AG04450 (cell line): ENCODE data around the gene PDGFB. TPM values are rescaled to one million over a fixed set of nuclear protein-coding genes. Genes with fewer than 3 reads are reported as not detected.

ENCODE experiments used
- CTCF ChIA-PET: fragments of 300-600, 350-600 bp; formaldehyde crosslinking; extraction: SDS; loops from one replicate; lab custom pipeline; 2022; ENCODE audit warnings: antibody characterized with exemption, inconsistent platforms; lab: Charles Lee
- POLR2A ChIA-PET: fragments of 350-600 bp; formaldehyde crosslinking; extraction: SDS; loops from one replicate; lab custom pipeline; 2021; ENCODE audit warnings: antibody characterized with exemption, inconsistent platforms; lab: Yijun Ruan, JAX
- DNase-seq: peaks from one replicate; pipeline ENCODE4 v3.0.0-alpha.2; 2011; ENCODE audit warnings: low read depth, low spot score
- H3K27ac ChIP-seq: one replicate; pipeline ENCODE4 v1.5.1; 2012; ENCODE audit warnings: low read depth, low read length, control low read depth
- H3K27me3 ChIP-seq: one replicate; pipeline ENCODE4 v1.6.0; 2012; ENCODE audit warnings: low read length; ENCODE audit not compliant: control insufficient read depth, insufficient read depth
- H3K4me3 ChIP-seq: 2 replicates; pipeline ENCODE4 v1.5.1; 2011; ENCODE audit warnings: mild to moderate bottlenecking, low read depth, low read length, control low read depth
- H3K9me3 ChIP-seq: 2 replicates; pipeline ENCODE4 v1.5.1; 2012; ENCODE audit warnings: low read length; ENCODE audit not compliant: control insufficient read depth, insufficient read depth
- polyA plus RNA-seq: library from polyadenylated mRNA; depleted of rRNA; stranded (reverse); fragments of >200 nt; gene quantifications from 2 replicates; pipeline ENCODE4 v1.2.3, GENCODE V29; 2011
- TF ChIP-seq, protein P1 (sequence below): IDR thresholded peaks from 2 replicates; pipeline ENCODE4 v1.5.1; 2011; ENCODE audit warnings: low read depth, low read length, control low read depth, inconsistent platforms

The PDGFB gene
- polyA plus RNA-seq, 1 experiment: 0.19 TPM

DNA sequence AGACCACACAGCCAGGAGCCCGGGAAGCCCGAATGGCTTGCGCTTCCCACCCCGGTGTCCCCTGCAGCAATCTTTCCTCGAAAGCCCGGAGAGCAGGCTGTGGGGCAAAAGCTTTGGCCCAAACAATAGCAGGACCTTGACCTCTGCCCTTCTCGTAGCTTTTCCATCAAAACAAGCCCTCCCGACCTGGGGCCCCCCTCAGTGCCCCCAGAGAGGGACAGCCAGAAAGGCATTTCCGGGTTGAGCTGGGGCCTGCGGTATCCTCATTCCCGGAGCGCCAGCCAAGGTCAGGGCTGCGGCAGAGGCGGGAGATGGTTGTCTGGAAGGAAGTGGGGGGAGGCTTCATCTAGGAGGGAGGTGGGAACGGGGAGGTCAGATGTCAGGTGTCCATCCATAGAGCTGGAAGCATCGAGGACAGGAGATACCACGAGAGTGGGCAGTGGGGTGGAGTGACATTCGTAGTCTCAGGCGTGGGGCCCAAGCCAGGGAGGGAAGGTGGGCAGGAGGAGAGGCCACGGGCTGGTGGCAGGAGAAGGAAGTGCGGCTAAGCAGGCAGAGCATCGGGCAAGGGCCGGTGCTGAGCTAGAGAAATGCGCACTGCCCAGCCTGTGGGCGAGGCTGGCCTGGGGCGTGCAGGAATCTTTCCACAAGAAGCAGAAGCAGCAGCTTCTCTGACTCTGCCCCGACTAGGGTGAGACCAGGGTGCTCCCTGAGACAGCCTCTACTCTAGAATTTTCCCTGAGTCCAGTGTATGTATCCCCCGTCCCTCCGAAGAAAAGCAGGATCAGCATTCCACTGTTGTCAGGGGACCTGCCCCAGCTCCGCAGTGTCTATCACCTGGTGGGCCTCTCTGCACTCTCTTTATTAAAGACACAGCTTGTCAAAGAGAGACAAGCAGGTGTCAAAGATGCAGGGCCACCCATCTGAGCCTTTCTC lies 14.3 kb downstream of the PDGFB start:
- no peak for DNase-seq
- Histone ChIP-seq H3K27ac (no peak overlapping the region), H3K27me3 (peaks cover under 1% of the 10 kb centered on the region), H3K9me3 (peaks cover 8% of the 10 kb centered on the region), H3K4me3 (no peak overlapping the region)
- POLR2A ChIA-PET: no interaction called here
- TF ChIP-seq, protein P1, sequence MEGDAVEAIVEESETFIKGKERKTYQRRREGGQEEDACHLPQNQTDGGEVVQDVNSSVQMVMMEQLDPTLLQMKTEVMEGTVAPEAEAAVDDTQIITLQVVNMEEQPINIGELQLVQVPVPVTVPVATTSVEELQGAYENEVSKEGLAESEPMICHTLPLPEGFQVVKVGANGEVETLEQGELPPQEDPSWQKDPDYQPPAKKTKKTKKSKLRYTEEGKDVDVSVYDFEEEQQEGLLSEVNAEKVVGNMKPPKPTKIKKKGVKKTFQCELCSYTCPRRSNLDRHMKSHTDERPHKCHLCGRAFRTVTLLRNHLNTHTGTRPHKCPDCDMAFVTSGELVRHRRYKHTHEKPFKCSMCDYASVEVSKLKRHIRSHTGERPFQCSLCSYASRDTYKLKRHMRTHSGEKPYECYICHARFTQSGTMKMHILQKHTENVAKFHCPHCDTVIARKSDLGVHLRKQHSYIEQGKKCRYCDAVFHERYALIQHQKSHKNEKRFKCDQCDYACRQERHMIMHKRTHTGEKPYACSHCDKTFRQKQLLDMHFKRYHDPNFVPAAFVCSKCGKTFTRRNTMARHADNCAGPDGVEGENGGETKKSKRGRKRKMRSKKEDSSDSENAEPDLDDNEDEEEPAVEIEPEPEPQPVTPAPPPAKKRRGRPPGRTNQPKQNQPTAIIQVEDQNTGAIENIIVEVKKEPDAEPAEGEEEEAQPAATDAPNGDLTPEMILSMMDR: no peak
- CTCF ChIA-PET: no interaction called here

DNA sequence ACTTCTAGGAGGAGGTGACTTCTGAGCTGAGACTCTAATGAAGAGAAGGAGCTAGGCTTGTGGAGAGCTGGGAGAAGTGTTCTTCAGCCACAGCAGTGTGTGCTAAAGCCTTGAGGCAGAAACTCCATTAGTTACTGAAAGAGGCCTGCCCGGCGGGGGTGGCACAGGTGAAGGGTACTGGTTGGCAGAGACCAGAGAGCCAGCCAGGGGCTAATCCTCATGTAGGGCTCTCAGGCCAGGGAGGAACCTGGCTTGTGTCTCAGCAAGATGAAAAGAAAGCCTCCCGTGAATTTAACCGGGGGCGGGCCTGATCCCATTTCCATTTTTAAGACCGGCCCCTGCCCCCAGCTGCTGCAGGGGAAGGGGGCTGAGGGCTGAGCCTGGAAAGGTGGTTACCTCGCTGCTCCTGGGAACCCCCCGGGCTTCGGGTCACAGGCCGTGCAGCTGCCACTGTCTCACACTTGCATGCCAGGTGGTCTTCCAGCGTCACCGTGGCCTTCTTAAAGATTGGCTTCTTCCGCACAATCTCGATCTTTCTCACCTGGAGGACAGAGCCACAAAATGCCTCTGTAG lies 15.0 kb downstream of the PDGFB start:
- peaks cover 8% of the 10 kb centered on the region for H3K9me3 ChIP-seq
- ChIA-PET POLR2A (no interaction called here), CTCF (no interaction called here)
- H3K4me3 ChIP-seq: no peak overlapping the region
- TF ChIP-seq, protein P1: no peak
- H3K27me3 ChIP-seq: peaks cover 2% of the 10 kb centered on the region
- no peak overlapping the region for H3K27ac ChIP-seq
- DNase-seq: no peak

DNA sequence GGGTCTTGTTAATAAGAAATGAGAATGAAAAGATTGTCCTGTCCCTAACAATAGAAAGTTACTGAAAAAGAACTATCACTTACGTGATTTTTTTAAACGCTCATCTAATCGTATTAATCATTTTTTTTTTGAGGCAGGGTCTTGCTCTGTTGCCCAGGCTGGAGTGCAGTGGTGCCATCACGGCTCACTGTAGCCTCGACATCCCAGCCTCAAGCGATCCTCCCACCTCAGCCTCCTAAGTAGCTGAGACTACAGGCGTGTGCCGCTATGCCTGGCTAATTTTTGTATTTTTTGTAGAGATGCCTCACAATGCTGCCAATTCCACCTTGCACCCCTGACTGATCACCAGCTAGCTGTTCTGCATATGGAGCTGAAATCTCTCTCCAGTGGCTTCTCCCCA lies 15.7 kb downstream of the PDGFB start:
- ChIA-PET POLR2A (no interaction called here), CTCF (no interaction called here)
- H3K4me3 ChIP-seq: no peak overlapping the region
- H3K27me3 ChIP-seq: peaks cover 2% of the 10 kb centered on the region
- peaks cover 8% of the 10 kb centered on the region for H3K9me3 ChIP-seq
- H3K27ac ChIP-seq: no peak overlapping the region
- TF ChIP-seq, protein P1: no peak
- DNase-seq: no peak

DNA sequence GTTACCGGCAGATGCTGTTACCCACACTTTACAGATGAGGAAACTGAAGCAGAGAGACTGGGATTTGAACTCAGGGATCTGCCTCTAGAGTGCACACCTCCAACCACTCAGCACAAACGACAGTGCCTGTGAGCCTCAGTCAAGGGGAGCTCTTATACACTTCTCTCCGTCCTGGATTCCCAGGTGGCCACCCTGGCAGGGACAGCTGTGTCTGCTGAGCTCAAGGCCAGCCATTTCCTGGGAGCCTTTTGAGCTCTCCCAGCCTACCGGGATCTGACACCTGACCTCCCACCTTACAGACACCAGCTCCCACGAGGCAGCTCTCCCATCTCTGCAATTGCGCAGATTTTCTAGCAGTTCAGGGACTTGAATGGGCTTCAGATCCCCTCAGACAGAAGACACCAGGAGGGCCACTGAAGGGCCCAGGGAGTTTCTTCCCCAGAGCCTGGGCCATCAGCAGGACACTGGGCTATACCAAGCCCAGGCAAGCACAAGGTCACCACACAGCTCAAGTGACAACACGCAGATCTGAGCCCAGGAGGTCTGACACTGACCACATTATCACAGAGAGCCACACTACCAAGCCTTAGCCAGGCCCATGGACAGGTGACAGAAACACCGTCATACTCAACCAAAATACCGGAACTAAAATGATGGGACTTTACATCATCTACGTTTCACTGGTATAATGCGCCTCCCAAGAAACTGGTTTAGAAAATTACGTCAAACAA lies 17.1 kb downstream of the PDGFB start:
- TF ChIP-seq, protein P1: no peak
- CTCF ChIA-PET: no interaction called here
- H3K9me3 ChIP-seq: peaks cover 8% of the 10 kb centered on the region
- H3K27ac ChIP-seq: no peak overlapping the region
- no peak for DNase-seq
- H3K4me3 ChIP-seq: no peak overlapping the region
- peaks cover 8% of the 10 kb centered on the region for H3K27me3 ChIP-seq
- POLR2A ChIA-PET: no interaction called here
